ENCODE results near the gene EPHB6. TPM values are rescaled to one million over a fixed set of nuclear protein-coding genes. Genes with fewer than 3 reads are reported as not detected.

EPHB6 gene
- total RNA-seq, 4 donors from 2014 or later, result 16.9 to 89.0 (median 45.7) TPM

DNA sequence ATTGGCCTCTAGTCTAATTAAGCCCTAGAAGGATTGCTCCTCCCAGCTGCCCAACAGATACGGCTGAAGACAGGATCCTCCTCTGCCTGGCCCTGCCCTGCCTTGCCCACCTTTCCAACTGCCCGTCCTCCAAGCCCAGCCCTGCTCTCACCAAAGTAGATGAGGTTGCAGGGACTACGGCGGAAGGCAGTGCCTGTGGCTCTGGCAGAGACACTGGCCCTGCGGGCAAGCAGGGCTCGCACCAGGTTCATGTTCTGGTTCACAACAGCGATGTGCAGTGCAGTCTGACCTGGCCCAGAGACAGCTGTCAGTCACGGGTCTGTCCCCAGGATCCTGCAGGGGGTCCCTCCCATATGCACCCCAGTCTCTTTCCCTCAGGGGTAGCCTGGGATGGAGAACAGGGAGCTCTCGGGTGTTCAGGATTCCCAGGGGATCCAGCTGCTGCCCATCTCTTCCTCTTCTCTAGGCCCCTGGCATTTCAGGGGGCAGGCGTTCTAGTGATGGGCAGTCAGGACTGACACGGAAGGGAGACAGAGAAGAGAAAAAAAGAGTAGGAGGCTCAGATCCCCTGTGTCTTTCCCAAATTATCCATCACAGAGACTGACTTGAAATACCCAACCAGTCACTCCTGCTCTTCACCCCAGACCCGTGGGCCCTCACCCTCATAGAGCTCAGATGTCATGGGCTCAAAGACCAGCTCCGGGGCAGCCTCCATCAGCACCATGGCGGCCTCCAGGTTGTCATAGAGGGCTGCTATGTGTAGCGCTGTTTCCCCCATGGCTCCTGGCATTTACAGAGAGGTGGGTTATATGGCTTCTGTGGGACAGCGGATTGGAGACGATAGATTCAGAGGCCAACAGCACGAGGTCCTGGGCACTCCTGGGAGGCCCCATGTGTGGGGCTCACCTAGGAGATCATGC is 22.4 kb downstream of the EPHB6 start:
- TF ChIP-seq, protein P1, sequence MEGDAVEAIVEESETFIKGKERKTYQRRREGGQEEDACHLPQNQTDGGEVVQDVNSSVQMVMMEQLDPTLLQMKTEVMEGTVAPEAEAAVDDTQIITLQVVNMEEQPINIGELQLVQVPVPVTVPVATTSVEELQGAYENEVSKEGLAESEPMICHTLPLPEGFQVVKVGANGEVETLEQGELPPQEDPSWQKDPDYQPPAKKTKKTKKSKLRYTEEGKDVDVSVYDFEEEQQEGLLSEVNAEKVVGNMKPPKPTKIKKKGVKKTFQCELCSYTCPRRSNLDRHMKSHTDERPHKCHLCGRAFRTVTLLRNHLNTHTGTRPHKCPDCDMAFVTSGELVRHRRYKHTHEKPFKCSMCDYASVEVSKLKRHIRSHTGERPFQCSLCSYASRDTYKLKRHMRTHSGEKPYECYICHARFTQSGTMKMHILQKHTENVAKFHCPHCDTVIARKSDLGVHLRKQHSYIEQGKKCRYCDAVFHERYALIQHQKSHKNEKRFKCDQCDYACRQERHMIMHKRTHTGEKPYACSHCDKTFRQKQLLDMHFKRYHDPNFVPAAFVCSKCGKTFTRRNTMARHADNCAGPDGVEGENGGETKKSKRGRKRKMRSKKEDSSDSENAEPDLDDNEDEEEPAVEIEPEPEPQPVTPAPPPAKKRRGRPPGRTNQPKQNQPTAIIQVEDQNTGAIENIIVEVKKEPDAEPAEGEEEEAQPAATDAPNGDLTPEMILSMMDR (IDR thresholded peaks at IDR 0.05), result no peak
- no peak for ATAC-seq (ENCODE audit: low FRiP score)
- DNase-seq (ENCODE audit: low spot score), result no peak

DNA sequence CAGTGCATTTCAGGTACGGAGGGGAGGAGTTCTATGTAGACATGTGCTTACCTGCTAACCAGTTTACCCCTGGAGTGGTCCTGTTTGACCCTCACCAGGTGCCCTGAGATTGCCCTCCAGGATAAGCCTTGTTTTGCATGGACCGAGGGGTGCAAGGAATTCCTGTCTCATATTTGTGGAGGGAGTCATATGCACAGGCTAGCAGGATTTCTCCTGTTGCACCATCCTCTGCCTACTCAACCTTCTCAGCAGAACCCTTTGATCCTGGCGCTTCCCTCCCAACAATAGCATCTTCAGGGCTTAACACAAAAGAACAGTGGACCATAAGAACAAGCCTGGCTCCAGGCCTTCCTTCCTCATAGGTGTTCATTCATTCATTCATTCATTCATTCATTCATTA is 23.4 kb downstream of the EPHB6 start:
- ATAC-seq (ENCODE audit: low FRiP score) (no peak), DNase-seq (ENCODE audit: low spot score) (no peak)
- TF ChIP-seq, protein P1 (IDR thresholded peaks at IDR 0.05), result no peak

DNA sequence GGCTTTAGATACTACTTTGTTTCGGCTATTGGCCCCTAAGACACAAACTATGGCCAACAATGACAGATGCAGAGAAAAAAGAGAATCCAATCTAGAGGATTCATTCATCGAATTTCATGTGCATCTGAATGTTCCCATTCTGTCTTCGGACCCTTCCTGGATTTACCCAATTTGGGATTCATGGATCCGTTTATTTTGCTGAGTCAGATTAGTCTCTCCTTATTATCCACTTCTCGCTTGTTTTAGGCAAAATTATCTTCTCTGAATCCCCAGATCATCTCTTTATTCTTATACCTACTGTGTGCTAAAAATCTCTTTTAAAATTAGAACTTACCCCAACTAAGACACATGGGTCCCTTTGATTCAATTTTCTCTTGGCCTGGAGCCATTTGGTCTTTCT is 24.2 kb downstream of the EPHB6 start:
- DNase-seq (ENCODE audit: low spot score) (no peak), ATAC-seq (ENCODE audit: low FRiP score) (no peak)
- TF ChIP-seq, protein P1 (IDR thresholded peaks at IDR 0.05), result no peak

DNA sequence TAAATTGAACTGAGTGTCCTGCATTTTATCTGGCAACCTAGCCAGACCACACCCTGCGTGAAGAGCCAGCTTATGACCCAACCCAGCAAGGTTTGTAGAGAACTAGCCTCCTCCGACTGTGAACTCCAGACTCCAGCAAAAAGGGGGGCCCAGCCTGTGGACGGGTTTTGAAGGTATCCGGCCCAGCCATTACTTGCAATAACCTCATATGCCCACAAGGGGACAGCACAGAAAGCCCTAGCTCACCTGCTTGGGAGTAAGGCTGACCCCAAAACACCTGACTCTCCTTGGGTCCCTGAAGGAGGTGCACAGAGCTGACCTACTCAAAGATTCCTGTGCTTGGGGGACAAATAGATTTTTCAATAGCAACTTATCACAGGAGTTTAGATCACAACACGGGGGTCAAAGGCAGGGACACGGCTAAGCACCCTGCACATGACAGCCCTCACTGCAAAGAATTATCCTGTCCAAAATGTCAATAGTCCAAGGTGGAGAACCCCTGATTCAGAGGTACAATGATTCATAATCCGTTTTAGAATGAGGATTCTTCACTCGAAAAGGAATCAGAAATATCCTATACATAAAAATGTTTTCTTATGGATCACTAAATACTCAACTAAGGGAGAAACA is 26.1 kb downstream of the EPHB6 start:
- TF ChIP-seq, protein P1 (IDR thresholded peaks at IDR 0.05), result peak in 1 of 3 donors; percentile 61
- ATAC-seq (ENCODE audit: low FRiP score), result no peak
- DNase-seq (ENCODE audit: low spot score), result no peak

DNA sequence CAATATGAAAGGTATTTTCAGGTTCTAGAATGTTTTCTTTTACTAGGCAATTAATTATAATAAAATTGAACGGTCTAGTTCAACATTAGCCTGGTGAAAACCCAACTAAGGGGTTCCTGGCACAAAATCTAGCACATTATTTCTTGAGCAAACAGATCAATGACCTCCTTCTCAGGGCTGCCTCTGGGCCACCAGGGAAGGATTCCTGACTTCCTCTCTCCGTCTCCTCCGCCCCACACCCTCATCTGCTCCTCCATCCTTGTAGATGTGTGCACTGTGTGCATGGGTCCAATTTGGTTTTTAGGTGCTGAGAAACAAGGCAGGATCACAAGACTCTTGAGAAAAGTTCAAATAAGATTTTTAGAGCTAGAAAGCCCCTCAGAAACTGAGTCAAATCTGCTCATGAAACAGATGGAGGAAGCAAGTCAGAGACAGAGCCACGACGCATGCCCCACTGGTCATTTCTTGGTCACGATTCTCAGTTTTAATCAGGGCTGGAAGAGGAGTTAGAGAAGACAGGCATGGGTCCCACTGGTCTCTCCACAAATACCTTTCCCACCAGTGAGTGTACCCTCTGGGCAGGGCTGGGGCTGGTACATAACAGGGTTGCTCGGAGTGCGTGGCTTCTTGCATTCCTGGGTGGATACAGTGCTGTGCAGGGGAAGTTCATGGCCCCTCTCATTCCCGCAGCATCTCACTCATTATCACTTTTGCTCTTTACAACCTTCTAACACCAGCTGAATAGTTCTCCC is 26.9 kb downstream of the EPHB6 start:
- DNase-seq (ENCODE audit: low spot score) (no peak), ATAC-seq (ENCODE audit: low FRiP score) (no peak)
- TF ChIP-seq, protein P1 (IDR thresholded peaks at IDR 0.05), result no peak

DNA sequence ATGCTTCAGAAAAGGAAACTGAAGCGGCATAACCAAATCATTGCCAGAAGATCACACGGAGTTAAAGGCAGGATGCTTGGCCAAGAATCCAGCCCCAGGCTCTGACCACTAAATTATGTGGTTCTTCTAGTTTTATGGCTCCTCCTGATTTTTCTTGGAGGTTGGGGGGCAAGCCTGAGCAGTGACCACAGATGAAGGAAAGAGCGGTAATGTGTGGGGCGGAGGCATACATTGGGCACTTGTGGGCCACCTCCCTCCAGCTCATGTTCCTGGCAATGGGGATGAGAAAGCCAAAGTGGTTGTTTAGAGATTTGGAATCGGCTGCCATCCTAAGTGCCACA is 27.4 kb downstream of the EPHB6 start:
- TF ChIP-seq, protein P1 (IDR thresholded peaks at IDR 0.05), result no peak
- no peak for ATAC-seq (ENCODE audit: low FRiP score)

More for the DNA sequence above, 27.4 kb downstream of the EPHB6 start:
- DNase-seq (ENCODE audit: low spot score), result no peak
